Suprapubic skin (tissue), 4 donors: Measurements from ENCODE around the gene ALG13. TPM values are rescaled to one million over a fixed set of nuclear protein-coding genes. Genes with fewer than 3 reads are reported as not detected.
"Not testable (repeated sequence)": the region's sequence is repeated elsewhere in the genome, so short reads cannot be mapped to it uniquely, and the experiment has no call there.

ENCODE experiments used
- DNase-seq, 2 donors: peaks; one replicate each; pipeline ENCODE4 v3.0.0-alpha.2; 2019; ENCODE audit warnings: low spot score in 2 of 2
- H3K27ac ChIP-seq: fragments of 200-600 bp; sonication (generic); one replicate; pipeline ENCODE4 v1.5.1; 2019
- H3K27me3 ChIP-seq: fragments of 200-600 bp; sonication (generic); one replicate; pipeline ENCODE4 v1.5.1; 2019
- H3K36me3 ChIP-seq: fragments of 200-600 bp; sonication (generic); one replicate; pipeline ENCODE4 v1.5.1; 2019
- H3K4me1 ChIP-seq: fragments of 200-600 bp; sonication (generic); one replicate; pipeline ENCODE4 v1.5.1; 2019
- H3K4me3 ChIP-seq: fragments of 200-600 bp; sonication (generic); one replicate; pipeline ENCODE4 v1.5.1; 2019; ENCODE audit warnings: mild to moderate bottlenecking
- H3K9me3 ChIP-seq: fragments of 200-600 bp; sonication (generic); one replicate; pipeline ENCODE4 v1.5.1; 2019
- EP300 ChIP-seq: sonication (generic); formaldehyde crosslinking; IDR thresholded peaks from one replicate; pipeline ENCODE4 v1.6.1; 2017; ENCODE audit warnings: antibody characterized with exemption
- POLR2A ChIP-seq, 2 donors: fragments of 450-650 bp; IDR thresholded peaks; one replicate each; pipeline ENCODE4 v1.6.1; 2017; ENCODE audit warnings: antibody characterized with exemption in 2 of 2, mild to moderate bottlenecking in 2 of 2, moderate library complexity in 2 of 2
- POLR2AphosphoS5 ChIP-seq, 3 donors: sonication (generic); formaldehyde crosslinking; IDR thresholded peaks; one replicate each; pipeline ENCODE4 v1.6.1; 2017; ENCODE audit warnings: antibody characterized with exemption in 3 of 3
- WGBS: methylation state at CpG from one replicate; pipeline ENCODE4 v1.1.5; 2018; 5-methylcytosine and 5-hydroxymethylcytosine counted together
- total RNA-seq, 4 donors: library from RNA; depleted of rRNA; stranded (reverse); fragments of >200 nt; gene quantifications; one replicate each; pipeline ENCODE4 v1.1.0, GENCODE V29; 2016
- TF ChIP-seq, protein P1 (sequence below), 2 donors: fragments of 200-600 bp in 1 of 2; fragments of 450-650 bp in 1 of 2; sonication (generic) in 1 of 2; IDR thresholded peaks; one replicate each; pipeline ENCODE4 v1.5.1; 2016 to 2019; ENCODE audit warnings: antibody characterized with exemption in 2 of 2, mild to moderate bottlenecking in 1 of 2, moderate library complexity in 1 of 2

ALG13 gene
- total RNA-seq, 4 donors from 2014 or later: 46.7 to 190 (median 67.4) TPM

DNA sequence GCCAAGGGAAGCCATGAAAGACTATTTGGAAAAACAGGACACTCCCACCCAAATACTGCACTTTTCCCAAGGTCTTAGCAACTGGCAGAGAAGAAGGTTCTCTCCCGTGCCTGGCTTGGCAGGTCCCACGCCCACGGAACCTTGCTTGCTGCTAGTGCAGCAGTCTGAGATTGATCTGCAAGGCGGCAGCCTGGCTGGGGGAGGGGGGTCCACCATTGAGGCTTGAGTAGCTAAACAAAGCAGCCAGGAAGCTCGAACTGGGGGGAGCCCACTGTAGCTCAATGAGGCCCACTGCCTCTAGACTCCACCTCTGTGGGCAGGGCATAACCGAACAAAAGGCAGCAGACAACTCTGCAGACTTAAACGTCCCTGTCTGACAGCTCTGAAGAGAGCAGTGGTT, 103.7 kb downstream of the ALG13 start:
- H3K27ac ChIP-seq: no peak overlapping the region
- no peak overlapping the region for H3K4me3 ChIP-seq
- no peaks in the 10 kb centered on the region for H3K9me3 ChIP-seq
- DNase-seq: no peak
- H3K36me3 ChIP-seq: no peaks in the 10 kb centered on the region
- H3K4me1 ChIP-seq: no peaks in the 10 kb centered on the region
- 63% methylated on average over 4 of the region's 7 CpGs for WGBS
- TF ChIP-seq, protein P1, sequence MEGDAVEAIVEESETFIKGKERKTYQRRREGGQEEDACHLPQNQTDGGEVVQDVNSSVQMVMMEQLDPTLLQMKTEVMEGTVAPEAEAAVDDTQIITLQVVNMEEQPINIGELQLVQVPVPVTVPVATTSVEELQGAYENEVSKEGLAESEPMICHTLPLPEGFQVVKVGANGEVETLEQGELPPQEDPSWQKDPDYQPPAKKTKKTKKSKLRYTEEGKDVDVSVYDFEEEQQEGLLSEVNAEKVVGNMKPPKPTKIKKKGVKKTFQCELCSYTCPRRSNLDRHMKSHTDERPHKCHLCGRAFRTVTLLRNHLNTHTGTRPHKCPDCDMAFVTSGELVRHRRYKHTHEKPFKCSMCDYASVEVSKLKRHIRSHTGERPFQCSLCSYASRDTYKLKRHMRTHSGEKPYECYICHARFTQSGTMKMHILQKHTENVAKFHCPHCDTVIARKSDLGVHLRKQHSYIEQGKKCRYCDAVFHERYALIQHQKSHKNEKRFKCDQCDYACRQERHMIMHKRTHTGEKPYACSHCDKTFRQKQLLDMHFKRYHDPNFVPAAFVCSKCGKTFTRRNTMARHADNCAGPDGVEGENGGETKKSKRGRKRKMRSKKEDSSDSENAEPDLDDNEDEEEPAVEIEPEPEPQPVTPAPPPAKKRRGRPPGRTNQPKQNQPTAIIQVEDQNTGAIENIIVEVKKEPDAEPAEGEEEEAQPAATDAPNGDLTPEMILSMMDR (IDR thresholded peaks at IDR 0.05): no peak
- TF ChIP-seq POLR2AphosphoS5 (IDR thresholded peaks at IDR 0.05) (no peak), EP300 (no peak), POLR2A (IDR thresholded peaks at IDR 0.05) (no peak)
- no peaks in the 10 kb centered on the region for H3K27me3 ChIP-seq

- H3K36me3 ChIP-seq, H3K27ac ChIP-seq, H3K27me3 ChIP-seq, H3K4me1 ChIP-seq, DNase-seq, H3K4me3 ChIP-seq, H3K9me3 ChIP-seq: not testable (repeated sequence)
- WGBS: 100% methylated on average over 1 of the region's 1 CpG
These were observed 109.1 kb downstream of the ALG13 start for GRCh38 chrX:111790054-111790453.

Other genes starting within 250 kb of the ALG13 start
- under 1 TPM in 1 of 4 donors, not detected in 3; 0.16 TPM for gene SERTM2, start 169.5 kb upstream of the ALG13 start, total RNA-seq
- gene TRPC5OS, start 195.0 kb downstream of the ALG13 start, total RNA-seq: not detected